GM19455 (cell line): ENCODE results near the gene FRZB.

Experiments
- ATAC-seq: cut with Tn5 transposase; IDR thresholded peaks from one replicate; pipeline ENCODE4 v1.9.1; 2021; ENCODE audit not compliant: unreplicated experiment

Gene FRZB

DNA sequence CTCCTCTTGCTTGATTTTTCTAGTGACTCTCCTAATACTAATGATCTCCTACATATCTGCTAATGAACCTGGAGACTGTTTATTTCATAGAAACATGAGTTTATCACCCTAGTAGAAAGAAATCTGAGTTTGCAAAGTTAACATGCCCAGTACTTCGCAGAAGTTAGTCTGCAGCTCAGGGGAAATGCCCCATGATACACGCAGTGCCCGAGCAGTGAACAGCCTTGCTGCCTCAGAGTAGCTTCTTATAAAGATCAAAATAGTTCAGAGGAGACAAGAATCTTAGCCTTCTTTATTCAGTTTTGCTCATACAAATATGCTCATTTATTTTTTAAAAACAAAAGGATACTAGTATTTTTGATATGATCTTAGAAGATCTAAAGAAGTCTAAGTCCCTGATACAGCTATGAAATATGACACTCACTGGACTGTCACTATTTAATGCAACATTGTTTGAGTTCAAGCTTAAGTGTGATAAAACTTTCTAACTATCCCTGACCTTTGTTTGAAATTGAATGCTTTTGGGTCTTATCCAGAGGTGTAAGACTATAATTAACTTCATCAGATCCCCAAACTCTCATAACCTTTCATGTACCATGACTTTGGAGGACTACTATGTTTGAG is 20.5 kb downstream of the FRZB start:
- no peak for ATAC-seq

DNA sequence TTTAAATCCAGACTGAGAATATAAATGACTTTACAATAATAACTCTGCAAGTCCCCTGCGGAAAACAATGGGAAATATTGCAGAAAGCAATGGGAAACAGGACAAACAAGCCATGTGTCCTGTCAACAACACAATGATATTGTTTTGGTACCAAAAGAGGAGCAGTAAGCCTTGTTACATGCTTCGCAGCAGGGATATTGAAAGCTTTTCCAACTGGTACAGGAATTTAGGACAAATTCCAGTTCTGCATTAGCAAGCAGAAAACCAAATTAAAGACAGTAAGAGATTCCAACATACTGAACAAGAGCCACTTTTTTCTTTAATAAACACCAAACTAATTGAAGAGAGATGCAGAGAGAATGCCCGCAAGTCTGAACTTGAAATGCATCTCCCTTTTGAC is 30.0 kb downstream of the FRZB start:
- ATAC-seq: no peak

DNA sequence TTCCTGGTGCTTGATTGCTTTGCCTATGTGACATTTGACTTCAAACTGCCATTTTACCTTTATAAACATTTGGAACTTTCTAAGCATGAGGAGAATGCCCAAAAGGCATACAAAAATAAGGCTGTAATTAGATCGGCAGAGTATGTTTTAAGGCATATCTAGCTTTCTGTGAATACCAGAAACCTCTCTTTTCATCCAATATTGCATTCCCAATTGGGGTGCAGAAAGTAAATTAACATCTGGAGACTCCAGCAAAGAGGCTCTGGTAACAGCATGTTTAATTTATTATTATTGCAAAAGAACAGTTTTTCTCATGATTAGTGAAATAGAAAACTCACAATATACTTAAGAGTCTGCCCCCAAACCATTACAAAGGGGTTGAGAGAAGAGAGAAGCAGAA is 32.1 kb downstream of the FRZB start:
- ATAC-seq: no peak

GRCh38 chr2:182833084-182833854 is 33.2 kb downstream of the FRZB start:
- no peak for ATAC-seq

DNA sequence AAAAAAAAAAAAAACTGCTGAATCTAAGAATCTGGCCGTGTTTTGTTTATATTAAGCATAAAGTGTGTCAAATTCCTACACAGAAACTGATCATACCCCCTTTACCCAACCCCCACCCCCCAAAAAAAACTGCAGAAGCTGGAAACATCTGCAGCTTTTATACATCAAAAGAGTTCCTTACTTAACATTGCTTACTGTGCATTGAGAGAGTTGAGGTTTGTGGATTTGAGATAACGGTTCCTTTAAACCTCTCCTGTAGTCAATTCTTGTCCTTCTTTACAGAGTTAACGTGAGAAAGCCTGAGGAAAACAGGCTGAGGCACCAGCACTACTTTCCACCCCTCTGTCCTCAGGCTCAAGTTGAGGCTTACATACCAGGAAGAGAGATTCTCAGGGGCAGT is 34.5 kb downstream of the FRZB start:
- ATAC-seq: no peak

GRCh38 chr2:182831101-182831500 is 35.3 kb downstream of the FRZB start:
- ATAC-seq: no peak

DNA sequence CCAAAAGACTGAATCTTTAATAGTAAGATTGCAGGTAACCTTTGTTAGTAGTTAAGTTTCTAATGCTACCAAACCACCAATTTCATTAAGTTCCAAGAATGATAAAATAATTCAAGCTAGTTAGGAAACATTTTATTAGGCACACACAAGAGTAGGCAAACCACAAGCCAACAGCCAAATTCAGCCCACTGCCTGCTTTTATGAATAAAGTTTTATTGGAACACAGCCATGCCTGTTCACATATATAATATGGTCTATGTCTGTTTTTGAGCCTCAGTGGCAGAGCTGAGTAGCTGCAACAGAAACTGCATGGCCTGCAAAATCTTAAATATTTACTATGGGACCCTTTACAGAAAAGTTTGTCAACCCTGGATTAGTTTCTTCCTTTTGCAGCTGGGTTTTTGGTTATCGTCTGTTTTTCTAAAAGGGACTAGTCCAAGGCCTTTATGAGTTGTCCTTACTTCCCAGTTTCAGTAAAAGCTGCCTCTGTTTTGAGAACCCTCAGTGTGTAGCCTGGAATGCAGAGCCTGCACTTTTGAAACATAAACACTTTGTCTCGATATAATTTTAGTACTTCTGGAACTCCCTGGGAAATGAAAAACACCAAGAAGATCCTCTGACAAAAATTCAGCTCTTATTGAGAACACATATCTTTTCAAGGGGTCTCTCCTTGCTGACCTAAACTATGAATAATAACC is 39.1 kb downstream of the FRZB start:
- no peak for ATAC-seq

- ATAC-seq: no peak
Measured at GRCh38 chr2:182826496-182826895, 39.9 kb downstream of the FRZB start.

GRCh38 chr2:182826064-182826463 is 40.4 kb downstream of the FRZB start:
- ATAC-seq: no peak

DNA sequence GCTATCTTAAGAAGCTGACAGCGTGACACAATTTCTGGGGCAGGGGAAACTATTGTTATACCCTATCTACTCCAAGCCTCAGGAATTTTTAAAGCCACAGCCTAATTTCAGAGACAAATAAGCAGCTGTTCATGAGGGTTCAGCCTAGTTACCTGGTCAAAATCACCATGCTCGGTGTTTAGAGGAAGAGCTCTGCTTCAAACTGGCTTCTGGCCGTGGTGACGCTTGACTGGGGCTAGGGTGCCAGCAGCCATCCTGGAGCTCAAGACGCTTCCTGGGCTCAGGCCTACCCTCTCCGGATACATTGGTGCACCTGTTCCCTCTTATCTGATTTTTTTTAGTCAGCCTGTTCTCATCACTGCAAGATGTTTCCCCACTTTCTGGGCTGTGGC is 41.7 kb downstream of the FRZB start:
- ATAC-seq: no peak

DNA sequence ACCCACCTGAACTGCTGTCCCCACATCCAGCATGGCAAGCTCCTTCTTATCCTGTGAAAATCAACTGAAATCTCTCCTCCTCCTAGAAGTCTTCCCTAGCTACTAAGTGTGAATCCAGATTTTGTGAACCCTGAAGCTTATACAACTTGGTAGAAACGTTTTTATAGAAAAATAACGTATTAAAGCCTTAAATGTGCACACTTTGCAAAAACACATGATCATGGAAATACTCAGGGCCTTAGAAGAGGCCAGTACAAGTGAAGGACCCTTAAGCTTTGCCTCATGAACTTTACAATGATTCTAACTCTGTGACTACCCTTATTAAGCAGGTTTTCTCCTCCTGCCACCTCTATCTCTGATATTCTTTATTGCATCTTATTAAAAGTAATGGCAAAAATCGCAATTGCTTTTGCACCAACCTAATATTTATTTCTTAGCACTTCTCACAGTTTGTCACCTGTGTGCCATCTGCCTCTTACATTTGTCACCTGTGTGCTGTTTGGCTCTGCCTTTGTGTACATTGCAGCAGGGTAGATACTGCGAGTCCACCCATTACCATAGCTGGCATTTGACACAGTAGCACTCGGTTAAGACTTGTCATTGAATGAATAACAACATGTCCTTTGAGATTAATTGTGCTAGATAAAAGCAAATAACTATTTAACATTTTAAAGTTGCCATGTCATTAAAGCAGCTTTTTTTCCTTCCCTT is 42.2 kb downstream of the FRZB start:
- ATAC-seq: no peak

- ATAC-seq: no peak
Measured at GRCh38 chr2:182822733-182823132, 43.7 kb downstream of the FRZB start.

DNA sequence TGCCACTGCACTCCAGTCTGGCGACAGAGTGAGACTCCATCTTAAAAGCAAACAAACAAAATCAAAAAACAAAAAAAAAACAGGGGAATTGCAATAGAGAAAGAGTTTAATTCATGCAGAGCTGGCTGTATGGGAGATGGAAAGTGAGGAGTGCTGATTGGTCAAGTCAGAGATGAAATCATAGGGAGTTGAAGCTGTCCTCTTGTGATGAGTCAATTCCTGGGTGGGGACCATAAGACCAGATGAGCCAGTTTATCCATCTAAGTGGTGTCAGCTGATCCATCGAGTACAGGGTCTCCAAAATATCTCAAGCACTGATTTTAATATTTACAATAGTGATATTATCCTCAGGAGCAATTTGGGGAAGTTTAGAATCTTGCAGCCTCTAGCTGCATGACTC is 45.3 kb downstream of the FRZB start:
- ATAC-seq: no peak

DNA sequence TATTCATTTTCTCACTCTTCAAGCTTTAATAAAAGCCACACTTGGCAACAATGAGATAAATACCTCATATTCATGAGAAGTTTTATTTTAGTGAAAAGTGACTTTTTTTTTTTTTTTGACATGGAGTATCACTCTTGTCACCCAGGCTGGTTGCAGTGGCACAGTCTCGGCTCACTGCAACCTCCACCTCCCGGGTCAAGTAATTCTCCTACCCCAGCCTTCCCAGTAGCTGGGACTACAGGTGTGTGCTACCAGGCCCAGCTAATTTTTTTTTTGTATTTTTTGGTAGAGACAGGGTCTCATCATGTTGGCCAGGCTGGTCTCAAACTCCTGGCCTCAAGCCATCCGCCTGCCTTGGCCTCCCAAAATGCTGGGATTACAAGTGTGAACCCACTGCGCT is 47.0 kb downstream of the FRZB start:
- ATAC-seq: no peak

DNA sequence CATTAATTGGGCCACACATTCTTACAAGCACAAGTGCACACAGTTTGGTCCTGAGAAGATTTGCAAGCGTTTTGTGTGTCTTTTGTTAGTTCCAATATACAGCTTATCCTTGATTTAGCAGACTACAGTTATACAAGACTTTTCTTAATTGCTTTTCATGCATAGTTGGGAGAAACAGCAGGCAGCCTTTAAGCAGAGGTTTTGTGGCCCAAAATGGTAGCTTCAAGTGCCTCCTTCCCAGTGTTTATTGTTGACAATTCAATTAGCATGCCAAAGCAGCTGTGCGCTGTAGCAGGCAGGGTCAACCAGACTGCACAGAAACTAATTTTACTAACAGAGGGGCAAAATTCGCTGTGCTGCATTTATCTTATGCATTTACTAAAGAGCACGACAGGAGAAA is 47.5 kb downstream of the FRZB start:
- no peak for ATAC-seq

GRCh38 chr2:182818501-182818900 is 47.9 kb downstream of the FRZB start:
- no peak for ATAC-seq

GRCh38 chr2:182817558-182817957 is 48.9 kb downstream of the FRZB start:
- ATAC-seq: no peak

DNA sequence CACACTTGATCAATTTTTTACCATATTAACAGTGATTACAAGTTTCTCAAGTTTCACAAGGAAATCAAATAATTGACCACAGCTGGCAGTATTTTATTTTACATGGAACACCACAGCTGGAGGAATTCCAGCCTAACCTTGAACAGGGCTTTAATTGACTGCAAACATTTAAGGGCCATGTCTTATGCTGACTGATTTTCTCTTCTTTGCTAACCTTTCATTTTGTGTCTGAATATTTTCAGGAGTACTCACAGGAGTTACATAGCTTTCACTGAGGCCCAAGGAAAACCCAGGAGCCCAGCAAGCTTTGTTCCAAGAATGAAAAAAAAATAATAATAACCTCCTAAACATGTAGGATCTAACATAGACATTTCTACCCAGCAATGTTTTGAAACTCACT is 49.6 kb downstream of the FRZB start:
- no peak for ATAC-seq

DNA sequence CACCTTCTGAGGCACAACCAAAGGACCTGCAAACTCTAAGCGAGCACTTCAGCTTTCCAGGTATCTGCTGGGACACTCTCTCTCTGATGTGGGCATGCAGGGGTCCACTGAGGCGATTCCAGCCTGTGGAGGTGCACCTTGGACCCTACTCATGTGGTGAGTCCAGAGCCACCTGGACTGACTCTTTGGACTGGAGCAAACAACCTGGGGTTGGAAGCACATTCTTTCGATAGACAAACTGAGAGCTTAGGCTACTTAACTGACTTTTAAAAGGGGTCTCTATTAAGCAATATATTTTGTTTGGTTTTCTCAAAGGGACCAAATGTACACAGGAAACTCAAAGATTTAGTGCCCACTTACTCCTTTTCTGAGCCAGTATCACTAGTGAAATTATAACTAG is 51.6 kb downstream of the FRZB start:
- no peak for ATAC-seq

- no peak for ATAC-seq
Measured at GRCh38 chr2:182814380-182814779, 52.1 kb downstream of the FRZB start.

- ATAC-seq: no peak
Measured at GRCh38 chr2:182810087-182810486, 56.4 kb downstream of the FRZB start.

GRCh38 chr2:182807319-182807718 is 59.1 kb downstream of the FRZB start:
- no peak for ATAC-seq
